PFSK-1 (cell line): Measurements from ENCODE around the gene SETBP1.

Experiments used
- FOXP2 ChIP-seq: optimal IDR thresholded peaks from 2 replicates; pipeline ENCODE3; 2011; ENCODE audit warnings: borderline replicate concordance, control low read depth, inconsistent platforms; ENCODE audit not compliant: insufficient read depth; ENCODE audit errors: extremely low read length, extremely low read depth
- POLR2AphosphoS5 ChIP-seq: IDR thresholded peaks from 2 replicates; pipeline ENCODE4 v1.6.1; 2012; ENCODE audit warnings: low read depth, mild to moderate bottlenecking, control low read depth, low read length, moderate library complexity
- REST ChIP-seq, 2 experiments: IDR thresholded peaks; 2 replicates each; pipeline versions ENCODE4 v1.6.1 to v1.8.0; 2011 to 2012; ENCODE audit warnings: low read depth in 2 of 2, low read length in 2 of 2, control low read depth in 1 of 2, inconsistent platforms in 1 of 2, mild to moderate bottlenecking in 1 of 2, moderate library complexity in 1 of 2; ENCODE audit not compliant: insufficient read depth in 1 of 2
- SIN3A ChIP-seq: IDR thresholded peaks from 2 replicates; pipeline ENCODE4 v1.6.1; 2012; ENCODE audit warnings: mild to moderate bottlenecking, low read length, moderate library complexity, borderline replicate concordance; ENCODE audit not compliant: insufficient read depth
- TAF1 ChIP-seq: IDR thresholded peaks from 2 replicates; pipeline ENCODE4 v1.6.1; 2012; ENCODE audit warnings: low read length, control low read depth, borderline replicate concordance; ENCODE audit not compliant: insufficient read depth

The SETBP1 gene

GRCh38 chr18:45108754-45109153 is 428.1 kb downstream of the SETBP1 start:
- TF ChIP-seq FOXP2 (no peak), TAF1 (no peak), REST (IDR thresholded peaks at IDR 0.05; ENCODE audit: insufficient read depth in 1 of 2, low read depth in 2 of 2, low read length in 2 of 2) (no peak), POLR2AphosphoS5 (no peak), SIN3A (no peak)

- TF ChIP-seq POLR2AphosphoS5 (no peak), FOXP2 (no peak), TAF1 (no peak), SIN3A (no peak), REST (IDR thresholded peaks at IDR 0.05; ENCODE audit: insufficient read depth in 1 of 2, low read depth in 2 of 2, low read length in 2 of 2) (no peak)
Measured at GRCh38 chr18:45109271-45109670, 428.6 kb downstream of the SETBP1 start.

GRCh38 chr18:45109706-45110105 is 429.0 kb downstream of the SETBP1 start:
- TF ChIP-seq POLR2AphosphoS5 (no peak), TAF1 (no peak), FOXP2 (no peak), SIN3A (no peak), REST (IDR thresholded peaks at IDR 0.05; ENCODE audit: insufficient read depth in 1 of 2, low read depth in 2 of 2, low read length in 2 of 2) (no peak)

- no peak for TF ChIP-seq REST (IDR thresholded peaks at IDR 0.05; ENCODE audit: insufficient read depth in 1 of 2, low read depth in 2 of 2, low read length in 2 of 2)
- TF ChIP-seq SIN3A = no peak
- TF ChIP-seq FOXP2 = no peak
Measured at GRCh38 chr18:45110577-45111501, 430.2 kb downstream of the SETBP1 start.
